ENCODE data around the gene PCMTD2.
A peak's percentile ranks its signal among the peaks of the same experiment; 100 is the strongest.

The PCMTD2 gene

DNA sequence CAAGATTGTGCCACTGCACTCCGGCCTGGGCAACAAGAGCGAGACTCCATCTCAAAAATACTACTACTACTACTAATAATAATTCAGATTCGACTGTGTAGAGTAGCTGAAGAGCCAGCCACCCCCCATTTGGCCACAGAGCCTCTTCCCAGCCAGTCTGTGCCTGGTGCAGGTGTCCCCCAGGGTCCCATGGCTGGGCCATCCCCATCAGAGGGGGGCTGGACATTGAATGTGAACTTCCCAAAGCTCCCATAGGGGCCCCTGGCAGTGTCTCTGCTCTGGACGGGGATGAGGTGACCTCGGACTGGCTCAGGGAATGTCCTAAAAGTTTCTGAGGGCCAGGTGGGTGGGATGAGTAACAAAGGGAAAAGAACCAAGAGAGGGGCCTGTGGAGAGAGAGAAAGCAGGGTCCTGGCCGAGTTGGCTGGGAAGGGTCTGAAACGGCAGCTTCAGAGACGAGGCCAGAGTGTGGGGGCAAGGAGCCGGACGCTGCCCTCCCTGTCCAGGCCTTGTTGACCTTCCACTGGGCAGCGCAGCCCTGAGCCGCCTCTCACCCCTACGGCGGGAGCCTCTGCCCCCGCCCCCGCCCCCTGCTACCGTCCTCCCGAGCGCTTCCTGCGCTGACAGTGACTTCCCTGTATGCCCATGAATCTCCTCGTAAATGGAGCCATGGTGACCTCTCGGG, 24.9 kb upstream of the PCMTD2 start:
- no peaks in the 10 kb centered on the region for H3K27me3 ChIP-seq (ENCODE audit: insufficient read depth, poor library complexity, severe bottlenecking)
- peak; percentile 79 for DNase-seq (ENCODE audit: low spot score)
- H3K4me3 ChIP-seq (ENCODE audit: severe bottlenecking): no peak overlapping the region
- no peaks in the 10 kb centered on the region for H3K4me1 ChIP-seq (ENCODE audit: insufficient read depth, poor library complexity, severe bottlenecking)
- no peaks in the 10 kb centered on the region for H3K36me3 ChIP-seq (ENCODE audit: low read depth)
- TF ChIP-seq, protein P1, sequence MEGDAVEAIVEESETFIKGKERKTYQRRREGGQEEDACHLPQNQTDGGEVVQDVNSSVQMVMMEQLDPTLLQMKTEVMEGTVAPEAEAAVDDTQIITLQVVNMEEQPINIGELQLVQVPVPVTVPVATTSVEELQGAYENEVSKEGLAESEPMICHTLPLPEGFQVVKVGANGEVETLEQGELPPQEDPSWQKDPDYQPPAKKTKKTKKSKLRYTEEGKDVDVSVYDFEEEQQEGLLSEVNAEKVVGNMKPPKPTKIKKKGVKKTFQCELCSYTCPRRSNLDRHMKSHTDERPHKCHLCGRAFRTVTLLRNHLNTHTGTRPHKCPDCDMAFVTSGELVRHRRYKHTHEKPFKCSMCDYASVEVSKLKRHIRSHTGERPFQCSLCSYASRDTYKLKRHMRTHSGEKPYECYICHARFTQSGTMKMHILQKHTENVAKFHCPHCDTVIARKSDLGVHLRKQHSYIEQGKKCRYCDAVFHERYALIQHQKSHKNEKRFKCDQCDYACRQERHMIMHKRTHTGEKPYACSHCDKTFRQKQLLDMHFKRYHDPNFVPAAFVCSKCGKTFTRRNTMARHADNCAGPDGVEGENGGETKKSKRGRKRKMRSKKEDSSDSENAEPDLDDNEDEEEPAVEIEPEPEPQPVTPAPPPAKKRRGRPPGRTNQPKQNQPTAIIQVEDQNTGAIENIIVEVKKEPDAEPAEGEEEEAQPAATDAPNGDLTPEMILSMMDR (IDR thresholded peaks at IDR 0.05; ENCODE audit: poor library complexity, severe bottlenecking): no peak
- ATAC-seq (ENCODE audit: low read depth): no peak
- no peaks in the 10 kb centered on the region for H3K9me3 ChIP-seq (ENCODE audit: severe bottlenecking)
- no peak overlapping the region for H3K27ac ChIP-seq (ENCODE audit: poor library complexity, severe bottlenecking)

DNA sequence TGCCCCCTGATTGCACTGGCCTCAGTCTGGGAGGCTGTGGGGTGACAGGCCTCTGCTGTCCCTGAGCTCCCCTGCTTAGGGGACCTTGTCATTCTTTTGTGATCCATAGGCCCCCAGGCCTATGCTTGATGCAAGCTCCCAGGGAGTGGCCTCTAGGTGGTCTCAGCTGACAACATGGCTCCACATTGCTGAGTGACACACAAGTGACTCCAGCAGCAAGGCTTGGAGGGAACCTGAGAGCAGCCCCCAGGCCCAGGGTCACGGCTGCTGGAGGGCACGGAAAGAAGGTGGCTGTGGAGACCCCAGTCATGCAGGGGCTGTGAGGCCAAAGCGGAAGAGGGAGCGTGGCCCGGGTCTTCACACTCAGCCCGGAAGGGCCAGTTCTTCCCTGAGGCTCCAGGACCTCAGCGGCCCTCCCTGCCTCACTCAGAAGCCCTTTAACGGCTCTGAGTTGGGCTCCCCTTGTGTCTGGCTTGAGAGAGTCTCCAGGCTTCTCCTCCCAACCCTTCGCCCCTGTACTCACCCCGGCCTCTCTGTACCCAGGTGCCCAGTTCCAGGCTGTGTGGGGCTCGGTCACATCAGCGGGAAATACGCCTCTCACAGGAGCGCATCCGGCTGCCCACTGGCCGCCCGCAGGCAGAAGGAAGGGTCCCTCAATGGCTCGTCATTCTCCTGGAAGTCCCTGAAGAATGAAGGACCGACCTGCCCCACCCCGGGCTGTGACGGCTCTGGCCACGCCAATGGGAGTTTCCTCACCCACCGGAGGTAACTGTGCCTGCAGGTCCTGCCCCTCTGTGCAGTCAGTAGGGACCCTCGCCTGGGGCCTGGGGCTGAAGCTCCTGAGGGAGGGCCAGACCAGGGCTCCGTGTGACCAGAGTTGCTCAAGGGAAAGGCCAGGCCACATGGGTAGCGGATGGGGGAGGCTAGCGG, 23.7 kb upstream of the PCMTD2 start:
- Histone ChIP-seq H3K9me3 (ENCODE audit: severe bottlenecking) (no peaks in the 10 kb centered on the region), H3K27me3 (ENCODE audit: insufficient read depth, poor library complexity, severe bottlenecking) (no peaks in the 10 kb centered on the region), H3K36me3 (ENCODE audit: low read depth) (no peaks in the 10 kb centered on the region), H3K27ac (ENCODE audit: poor library complexity, severe bottlenecking) (no peak overlapping the region), H3K4me3 (ENCODE audit: severe bottlenecking) (no peak overlapping the region), H3K4me1 (ENCODE audit: insufficient read depth, poor library complexity, severe bottlenecking) (no peaks in the 10 kb centered on the region)
- DNase-seq (ENCODE audit: low spot score) (peak; percentile 83), ATAC-seq (ENCODE audit: low read depth) (peak; percentile 15; the same call in 2 of the 3 replicates)
- TF ChIP-seq, protein P1 (IDR thresholded peaks at IDR 0.05; ENCODE audit: poor library complexity, severe bottlenecking): no peak

DNA sequence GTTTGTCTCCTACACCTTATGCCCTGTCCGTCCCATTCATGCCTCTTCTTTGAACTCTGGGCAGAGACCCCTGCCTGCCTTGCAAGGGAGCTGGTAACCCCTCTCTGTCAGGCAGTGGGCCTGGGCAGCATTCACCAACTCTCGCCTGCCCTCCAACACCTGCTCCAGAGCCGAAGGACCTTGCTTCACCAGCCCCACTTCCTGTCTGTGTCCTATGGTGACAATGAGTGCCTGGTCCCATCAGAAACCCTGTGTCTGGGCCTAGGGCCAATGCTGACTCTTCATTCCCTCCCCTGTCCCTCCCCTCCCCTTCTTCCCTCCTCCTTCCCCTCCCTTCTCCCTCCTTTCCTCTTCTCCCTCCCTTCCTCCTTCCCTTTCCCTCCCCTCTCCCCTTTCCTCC, 22.8 kb upstream of the PCMTD2 start:
- no peaks in the 10 kb centered on the region for H3K9me3 ChIP-seq (ENCODE audit: severe bottlenecking)
- ATAC-seq (ENCODE audit: low read depth): peak; percentile 9; the same call in 2 of the 3 replicates
- DNase-seq (ENCODE audit: low spot score): peak; percentile 78
- TF ChIP-seq, protein P1 (IDR thresholded peaks at IDR 0.05; ENCODE audit: poor library complexity, severe bottlenecking): no peak
- no peaks in the 10 kb centered on the region for H3K27me3 ChIP-seq (ENCODE audit: insufficient read depth, poor library complexity, severe bottlenecking)
- H3K27ac ChIP-seq (ENCODE audit: poor library complexity, severe bottlenecking): no peak overlapping the region
- H3K4me1 ChIP-seq (ENCODE audit: insufficient read depth, poor library complexity, severe bottlenecking): no peaks in the 10 kb centered on the region
- H3K36me3 ChIP-seq (ENCODE audit: low read depth): no peaks in the 10 kb centered on the region
- H3K4me3 ChIP-seq (ENCODE audit: severe bottlenecking): no peak overlapping the region

DNA sequence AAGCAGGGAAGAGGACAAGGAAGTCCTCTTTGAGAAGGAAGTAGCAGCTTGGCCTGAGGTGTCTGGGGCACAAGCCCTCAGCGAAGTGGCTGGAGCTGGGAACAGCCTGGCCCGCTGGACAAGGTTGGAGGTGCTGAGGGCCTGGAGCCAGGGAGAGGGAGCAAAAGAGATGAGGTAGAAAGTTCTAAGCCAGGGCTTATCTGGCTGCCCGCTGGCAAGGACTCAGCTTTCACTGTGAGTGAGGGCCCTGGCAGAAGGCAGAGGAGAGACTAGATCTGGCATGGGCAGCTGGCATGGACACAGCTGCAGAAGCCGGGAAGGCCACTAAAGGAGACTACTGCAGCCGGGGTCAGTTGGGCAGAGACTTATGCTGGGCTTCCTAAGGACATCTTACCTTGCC, 21.8 kb upstream of the PCMTD2 start:
- Histone ChIP-seq H3K27ac (ENCODE audit: poor library complexity, severe bottlenecking) (no peak overlapping the region), H3K9me3 (ENCODE audit: severe bottlenecking) (no peaks in the 10 kb centered on the region), H3K27me3 (ENCODE audit: insufficient read depth, poor library complexity, severe bottlenecking) (no peaks in the 10 kb centered on the region), H3K4me1 (ENCODE audit: insufficient read depth, poor library complexity, severe bottlenecking) (no peaks in the 10 kb centered on the region), H3K4me3 (ENCODE audit: severe bottlenecking) (no peak overlapping the region), H3K36me3 (ENCODE audit: low read depth) (no peaks in the 10 kb centered on the region)
- ATAC-seq (ENCODE audit: low read depth): no peak
- peak; percentile 71 for DNase-seq (ENCODE audit: low spot score)
- TF ChIP-seq, protein P1 (IDR thresholded peaks at IDR 0.05; ENCODE audit: poor library complexity, severe bottlenecking): no peak

Measured in RWPE2 (cell line).